ENCODE data around the gene TTLL5.

The TTLL5 gene

GRCh38 chr14:75861161-75861621, 200.1 kb downstream of the TTLL5 start:
- DNase-seq (ENCODE audit: low read depth), result peak; percentile 74

DNA sequence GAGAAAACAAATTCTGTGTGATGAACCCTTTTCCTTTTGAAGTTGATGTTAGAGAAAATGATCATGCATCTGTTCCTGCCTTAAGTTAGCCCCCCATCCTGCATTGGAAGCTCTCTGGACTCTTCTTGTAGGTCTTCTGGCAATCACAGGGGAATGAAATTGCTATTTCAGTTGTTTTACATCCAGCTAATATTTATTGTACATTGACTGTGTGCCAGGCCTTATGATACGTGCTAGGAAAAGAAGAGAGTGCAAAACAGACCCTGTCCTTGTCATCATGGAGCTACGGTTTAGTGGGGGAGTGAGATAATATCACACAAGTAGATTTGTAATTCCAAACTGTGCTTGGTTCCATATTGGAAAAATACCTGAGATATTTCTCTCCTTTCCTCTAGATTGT, 202.2 kb downstream of the TTLL5 start:
- no peak for DNase-seq (ENCODE audit: low read depth)

GRCh38 chr14:75864352-75864751, 203.3 kb downstream of the TTLL5 start:
- peak; percentile 87 for DNase-seq (ENCODE audit: low read depth)

GRCh38 chr14:75865531-75865930, 204.5 kb downstream of the TTLL5 start:
- DNase-seq (ENCODE audit: low read depth), result no peak

- DNase-seq (ENCODE audit: low read depth), result no peak
These were observed 205.9 kb downstream of the TTLL5 start for GRCh38 chr14:75866970-75867369.

DNA sequence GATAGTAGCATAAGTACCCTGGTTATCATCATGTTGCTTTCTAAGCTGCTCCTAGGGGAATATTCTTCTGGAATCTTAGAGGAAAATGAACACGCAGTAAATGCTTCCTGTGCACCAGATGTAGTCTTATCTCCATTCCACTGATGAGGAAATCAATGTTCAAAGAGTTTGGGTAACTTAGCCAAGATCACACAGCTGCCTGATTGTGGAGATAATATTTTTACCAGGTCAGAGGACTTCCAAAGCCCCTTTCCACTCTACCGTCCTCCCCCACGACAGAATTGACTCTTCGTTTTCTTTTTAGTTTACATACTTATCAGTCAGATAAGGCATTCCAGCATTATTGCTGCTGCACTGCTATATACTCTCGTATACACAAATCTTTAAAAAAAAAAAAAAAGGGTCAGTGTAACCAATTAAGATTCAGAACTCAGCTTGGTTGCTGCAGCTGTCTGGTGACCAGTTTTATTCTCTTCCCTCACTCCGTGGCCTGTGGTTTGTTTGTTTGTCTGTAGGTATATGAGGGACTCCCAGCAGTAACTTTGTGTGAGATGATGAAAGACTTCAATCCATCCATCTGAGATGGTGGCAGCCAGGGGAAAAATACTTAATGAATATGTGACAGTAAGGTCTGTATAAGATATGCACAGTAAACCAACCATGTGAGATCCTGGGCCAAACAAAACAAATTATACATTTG, 210.3 kb downstream of the TTLL5 start:
- DNase-seq (ENCODE audit: low read depth), result peak; percentile 18

DNA sequence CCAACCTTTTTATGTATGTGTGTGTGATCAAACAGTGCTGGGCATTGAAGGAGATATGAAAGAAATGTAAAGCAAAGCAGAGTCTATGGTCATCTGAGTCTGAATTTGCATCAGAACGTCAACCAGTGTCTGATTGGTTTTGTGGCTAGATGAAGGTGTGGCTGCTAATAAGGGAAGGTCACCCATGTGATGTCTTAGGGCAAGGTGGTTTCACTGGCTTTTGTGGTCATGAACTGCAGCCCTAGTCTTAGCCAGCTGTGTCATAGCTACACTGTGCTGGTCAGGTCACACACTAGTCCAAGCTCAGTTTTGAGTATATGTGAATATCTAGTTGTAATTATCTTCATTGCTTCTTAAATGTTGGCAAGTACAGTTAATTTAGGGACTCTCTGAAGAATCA, 214.9 kb downstream of the TTLL5 start:
- no peak for DNase-seq (ENCODE audit: low read depth)

DNA sequence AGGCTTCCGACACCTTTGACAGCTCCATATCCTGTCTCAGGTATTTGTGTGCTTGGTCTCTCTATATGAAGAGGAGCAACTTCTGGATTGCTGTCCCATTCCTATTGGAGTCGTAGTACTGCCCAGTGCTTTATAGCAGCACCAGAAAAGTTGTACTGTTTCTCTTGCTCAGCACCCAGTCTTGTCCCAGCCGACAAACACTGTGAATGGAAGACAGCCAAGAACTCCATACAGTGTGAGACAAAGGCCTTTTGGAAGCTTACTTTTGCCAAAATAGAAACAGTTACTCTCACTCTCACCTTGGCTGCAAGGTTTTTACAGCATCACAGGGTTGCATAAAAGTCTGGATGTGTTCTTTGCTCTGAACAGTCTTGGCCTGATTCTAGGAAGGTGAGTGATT, 215.5 kb downstream of the TTLL5 start:
- DNase-seq (ENCODE audit: low read depth), result peak; percentile 24

DNA sequence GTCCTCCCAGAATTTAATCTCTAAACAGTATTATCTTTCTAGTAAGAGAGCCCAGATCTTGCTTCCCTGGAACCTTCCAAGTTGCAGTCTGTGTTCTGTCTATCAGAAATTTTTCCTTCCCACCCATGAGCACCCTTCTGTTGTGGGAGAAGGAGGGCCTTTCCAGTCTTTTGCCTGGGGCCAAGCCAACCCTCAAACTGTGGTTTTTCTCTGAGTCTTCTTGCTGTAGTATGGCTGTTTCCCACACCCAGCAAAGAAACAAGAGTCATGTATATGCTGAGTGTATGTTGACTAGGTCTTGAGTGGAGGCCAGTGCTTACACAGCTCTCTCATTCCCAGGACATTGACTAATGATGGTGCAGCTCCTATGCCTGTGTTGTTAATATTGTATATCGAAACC, 216.2 kb downstream of the TTLL5 start:
- DNase-seq (ENCODE audit: low read depth), result peak; percentile 94

- DNase-seq (ENCODE audit: low read depth), result no peak
These were observed 216.8 kb downstream of the TTLL5 start for GRCh38 chr14:75877884-75878283.

GRCh38 chr14:75879031-75879430, 218.0 kb downstream of the TTLL5 start:
- DNase-seq (ENCODE audit: low read depth), result peak; percentile 83

DNA sequence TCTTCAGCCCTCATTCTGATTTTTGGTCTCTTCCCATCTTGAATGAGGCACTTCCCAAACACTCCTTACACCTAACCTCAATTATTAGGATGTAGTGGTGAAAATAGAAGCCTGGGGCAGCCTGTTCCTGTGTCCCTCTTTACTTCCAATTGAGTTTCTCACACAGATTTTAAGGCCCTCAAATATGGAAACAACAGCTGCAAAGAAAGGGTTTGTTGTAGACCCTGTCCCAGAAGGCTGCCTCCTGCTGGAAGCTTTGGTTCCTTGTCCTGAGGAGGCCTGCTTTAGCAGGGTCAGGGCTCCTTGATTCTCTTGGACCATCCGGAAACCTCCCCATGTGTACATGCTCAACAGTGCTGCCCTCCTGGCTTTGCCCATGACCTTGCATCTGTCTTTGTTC, 219.5 kb downstream of the TTLL5 start:
- DNase-seq (ENCODE audit: low read depth), result no peak

DNA sequence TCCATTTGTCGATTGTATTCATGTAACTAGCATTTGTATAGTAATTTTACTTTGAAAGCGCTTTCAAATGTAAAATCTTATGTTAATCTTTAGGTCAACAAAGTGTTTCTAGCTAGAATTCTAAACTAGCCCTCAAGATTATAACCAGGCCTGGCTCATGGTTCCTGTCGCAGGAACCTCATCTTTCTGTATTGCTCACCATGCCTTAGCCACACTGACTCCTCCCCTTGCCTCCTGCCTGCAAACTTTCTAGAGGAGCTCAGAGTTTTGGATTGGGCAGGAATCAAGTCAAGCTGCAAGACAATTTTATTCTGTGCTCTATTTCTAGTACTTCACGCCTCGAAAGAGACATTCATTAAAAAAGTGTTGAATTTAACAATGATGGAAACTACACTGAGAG, 220.9 kb downstream of the TTLL5 start:
- DNase-seq (ENCODE audit: low read depth), result peak; percentile 27

DNA sequence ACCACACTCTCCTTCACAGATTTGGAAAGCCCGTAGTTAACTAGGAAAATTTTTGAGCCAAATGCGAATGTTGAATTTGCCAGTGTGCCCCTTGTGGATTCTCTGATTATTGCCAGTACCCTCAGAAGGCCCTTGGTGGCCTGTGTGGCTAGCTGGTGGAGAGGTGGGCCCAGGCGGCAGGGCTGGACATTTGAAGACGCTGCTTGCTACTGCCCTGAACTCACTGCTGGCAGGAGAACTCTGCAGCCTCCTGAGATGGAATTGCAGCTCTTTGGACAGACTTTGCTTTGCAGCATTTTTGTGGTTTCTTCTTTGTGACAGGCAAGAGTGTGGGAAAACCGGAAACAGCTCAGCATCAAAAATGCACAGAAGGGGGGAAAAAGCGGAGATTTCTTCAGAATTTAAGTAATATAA, 223.2 kb downstream of the TTLL5 start:
- DNase-seq (ENCODE audit: low read depth), result peak; percentile 94

DNA sequence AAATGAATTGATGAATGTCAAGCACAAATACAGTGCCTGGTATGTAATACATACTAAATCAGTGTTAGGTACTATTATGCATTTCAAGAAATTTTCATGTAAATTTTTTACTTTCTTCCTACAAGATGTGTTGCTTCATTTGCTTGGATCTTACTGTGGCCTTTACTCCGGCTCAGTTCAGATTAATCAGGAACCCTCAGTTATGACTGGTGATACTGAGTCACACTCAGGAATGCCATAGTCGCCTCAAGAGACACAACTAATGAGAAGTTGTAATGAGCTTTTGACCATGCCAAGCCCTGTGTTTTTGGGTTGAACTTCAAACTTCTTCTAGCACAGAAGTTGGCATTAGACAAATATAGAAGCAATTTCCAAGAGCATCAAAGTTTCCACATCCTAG, 224.8 kb downstream of the TTLL5 start:
- DNase-seq (ENCODE audit: low read depth), result peak; percentile 91

- peak; percentile 67 for DNase-seq (ENCODE audit: low read depth)
These were observed 225.7 kb downstream of the TTLL5 start for GRCh38 chr14:75886636-75887348.

DNA sequence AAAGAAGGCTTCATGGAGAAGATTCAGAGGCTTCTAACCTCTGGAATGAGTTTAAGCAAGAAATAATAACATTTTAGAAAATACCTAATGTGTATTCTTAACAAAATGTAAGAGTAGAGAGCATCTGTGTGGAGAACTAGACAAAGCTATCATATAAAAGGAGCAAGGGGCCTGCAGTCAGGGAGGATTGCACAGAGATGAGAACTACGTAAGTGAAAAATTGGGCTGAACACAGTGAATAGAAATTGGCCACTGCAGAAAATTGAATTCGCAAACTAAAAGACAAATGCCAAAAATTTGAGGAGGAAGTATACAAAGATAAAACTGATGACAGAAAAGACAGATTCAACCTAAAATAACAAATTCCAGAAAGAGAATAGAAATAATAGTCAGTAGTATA, 227.9 kb downstream of the TTLL5 start:
- no peak for DNase-seq (ENCODE audit: low read depth)

GRCh38 chr14:75896341-75896740, 235.3 kb downstream of the TTLL5 start:
- no peak for DNase-seq (ENCODE audit: low read depth)

DNA sequence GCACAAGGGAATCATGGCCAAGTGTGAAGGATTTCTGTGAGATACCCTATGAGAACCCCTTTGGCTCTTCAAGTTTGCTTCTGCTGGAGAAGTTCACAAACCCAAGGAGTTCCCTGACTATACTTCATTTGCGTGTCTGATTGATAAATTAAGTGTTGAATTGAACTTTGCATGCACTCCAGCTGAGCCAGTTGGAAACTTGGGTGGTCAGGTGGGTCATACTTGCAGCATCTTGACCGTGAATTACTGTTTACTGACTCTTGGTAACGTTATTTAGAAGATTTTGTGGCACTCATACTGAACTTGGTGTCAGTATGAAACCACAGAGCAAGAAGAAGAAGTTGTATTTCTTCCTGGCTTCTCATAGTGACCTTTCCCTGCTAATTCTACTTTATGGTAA, 243.3 kb downstream of the TTLL5 start:
- no peak for DNase-seq (ENCODE audit: low read depth)

DNA sequence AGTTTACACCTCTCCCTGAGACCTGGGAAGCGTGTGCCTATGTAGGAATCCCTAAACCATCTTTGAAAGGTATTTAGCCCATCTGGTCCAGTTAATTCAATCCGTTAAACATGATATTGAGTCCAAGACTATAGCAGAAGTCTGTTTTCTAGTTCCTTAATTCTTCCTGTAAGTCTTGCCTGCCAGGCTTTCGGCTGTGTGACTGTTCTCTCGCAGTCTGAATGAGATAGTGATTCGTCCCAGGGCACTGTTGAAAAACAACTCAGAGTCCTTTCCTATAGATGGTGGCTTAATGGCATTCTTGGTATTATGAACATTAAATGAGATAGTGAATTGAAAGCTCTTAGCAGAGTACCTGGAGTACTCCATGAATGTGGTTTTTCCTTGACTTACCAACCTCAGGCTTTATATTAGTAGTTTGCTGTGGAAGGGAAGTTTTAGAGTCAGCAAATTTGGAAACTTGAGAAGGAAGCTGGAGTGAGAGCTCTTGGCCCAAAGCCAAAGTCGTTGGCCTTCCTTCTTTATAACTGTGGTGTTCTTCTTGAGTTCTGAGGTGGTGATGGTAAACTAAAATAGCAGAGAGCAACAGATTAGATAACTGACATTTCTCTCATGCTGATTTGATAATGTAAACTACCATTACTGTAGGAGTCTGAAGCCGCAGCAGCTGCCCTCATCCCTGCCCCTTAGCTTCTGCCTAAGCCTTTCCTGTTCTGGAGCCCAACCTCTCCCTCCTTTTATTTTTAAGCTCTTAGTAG, 244.3 kb downstream of the TTLL5 start:
- peak; percentile 60 for DNase-seq (ENCODE audit: low read depth)

DNA sequence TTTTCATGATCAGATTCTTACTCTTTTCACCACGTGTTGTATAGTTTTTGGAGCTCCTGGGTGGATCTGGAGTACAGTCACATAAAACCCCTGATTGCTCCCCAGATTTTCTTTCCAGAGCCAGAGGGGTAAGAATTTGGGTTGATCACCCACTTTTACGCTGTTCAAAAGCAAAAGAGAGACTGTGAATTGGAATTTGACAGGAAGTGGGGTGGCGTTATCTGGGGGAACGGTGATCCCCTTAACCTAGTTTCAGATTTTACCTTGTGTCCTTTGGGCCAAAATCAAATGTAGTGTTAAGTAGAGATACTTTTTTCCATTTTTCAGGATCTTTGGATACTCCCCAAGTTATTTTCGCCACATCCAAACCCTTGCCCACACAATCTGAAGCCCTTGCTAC, 245.2 kb downstream of the TTLL5 start:
- DNase-seq (ENCODE audit: low read depth), result no peak

- peak; percentile 70 for DNase-seq (ENCODE audit: low read depth)
These were observed 245.7 kb downstream of the TTLL5 start for GRCh38 chr14:75906680-75907280.

Data from EH (cell line).